HG03103 (cell line): ENCODE measurements around the gene MAP2K2.

Source experiments
- ATAC-seq: cut with Tn5 transposase; IDR thresholded peaks from one replicate; pipeline ENCODE4 v1.9.1; 2021; ENCODE audit warnings: low read depth; ENCODE audit not compliant: unreplicated experiment

The MAP2K2 gene

DNA sequence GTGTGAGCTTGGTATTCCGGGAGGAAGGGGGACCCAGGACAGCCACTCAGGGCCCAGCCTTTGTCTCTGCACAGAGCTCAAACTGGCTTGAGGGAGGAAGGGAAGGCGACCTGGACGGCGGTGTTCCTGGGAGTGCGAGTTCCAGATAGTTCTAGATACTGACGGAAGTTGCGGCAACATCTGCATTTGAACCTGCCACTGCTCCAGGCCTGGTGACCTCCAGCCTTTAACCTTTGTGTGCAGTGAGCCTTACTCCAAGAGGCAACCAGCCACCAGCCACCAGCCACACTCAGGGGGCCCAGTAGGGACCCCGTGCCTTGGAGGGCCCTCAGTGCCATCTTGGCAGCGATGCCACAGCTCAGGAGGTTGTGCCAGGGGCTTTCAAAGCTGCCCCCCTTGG lies 41.8 kb downstream of the MAP2K2 start:
- no peak for ATAC-seq

DNA sequence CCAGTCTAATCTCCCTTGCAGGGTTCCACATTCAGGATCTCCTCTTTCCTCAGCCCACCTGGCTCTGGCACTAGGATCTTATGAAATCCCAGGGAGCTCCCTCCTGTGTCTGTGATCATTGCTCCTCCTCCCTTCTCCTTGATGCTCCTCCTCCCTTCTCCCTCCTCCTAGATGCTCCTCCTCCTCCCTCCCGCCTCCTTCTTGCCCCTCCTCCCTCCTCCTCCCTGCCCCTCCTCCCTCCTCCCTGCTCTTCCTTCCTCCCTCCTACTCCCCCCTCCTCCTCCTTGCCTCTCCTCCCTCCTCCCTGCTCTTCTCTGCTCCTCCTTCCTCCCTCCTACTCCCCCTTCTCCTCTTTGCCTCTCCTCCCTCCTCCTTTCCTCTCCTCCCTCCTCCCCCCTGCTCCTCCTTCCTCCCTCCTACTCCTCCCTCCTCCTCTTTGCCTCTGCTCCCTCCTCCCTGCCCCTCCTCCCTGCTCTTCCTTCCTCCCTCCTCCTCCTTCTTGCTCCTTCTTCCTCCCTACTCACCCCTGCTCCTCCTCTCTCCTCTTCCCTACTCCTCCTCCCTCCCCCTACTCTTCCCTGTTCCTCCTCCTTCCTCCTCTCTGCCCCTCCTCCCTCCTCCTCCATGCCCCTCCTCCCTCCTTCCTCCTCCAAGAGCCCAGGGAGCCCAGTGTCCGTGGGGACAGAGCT lies 42.3 kb downstream of the MAP2K2 start:
- ATAC-seq = no peak

DNA sequence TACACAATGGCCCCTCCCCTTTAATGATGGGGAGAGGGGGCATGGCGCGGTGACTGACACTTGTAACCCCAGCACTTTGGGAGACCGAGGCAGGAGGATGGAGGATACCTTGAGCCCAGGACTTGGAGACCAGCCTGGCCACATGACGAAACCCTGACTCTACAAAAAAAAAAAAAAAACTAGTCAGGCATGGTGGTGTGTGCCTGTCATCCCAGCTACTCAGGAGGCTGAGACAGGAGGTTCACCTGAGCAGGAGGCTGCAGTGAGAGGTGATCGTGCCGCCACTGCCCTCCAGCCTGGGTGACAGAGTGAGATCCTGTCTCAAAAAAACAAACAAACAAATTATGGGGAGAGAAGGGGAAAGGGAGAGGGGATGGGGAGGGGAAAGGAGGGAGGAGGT lies 43.4 kb downstream of the MAP2K2 start:
- ATAC-seq = no peak

DNA sequence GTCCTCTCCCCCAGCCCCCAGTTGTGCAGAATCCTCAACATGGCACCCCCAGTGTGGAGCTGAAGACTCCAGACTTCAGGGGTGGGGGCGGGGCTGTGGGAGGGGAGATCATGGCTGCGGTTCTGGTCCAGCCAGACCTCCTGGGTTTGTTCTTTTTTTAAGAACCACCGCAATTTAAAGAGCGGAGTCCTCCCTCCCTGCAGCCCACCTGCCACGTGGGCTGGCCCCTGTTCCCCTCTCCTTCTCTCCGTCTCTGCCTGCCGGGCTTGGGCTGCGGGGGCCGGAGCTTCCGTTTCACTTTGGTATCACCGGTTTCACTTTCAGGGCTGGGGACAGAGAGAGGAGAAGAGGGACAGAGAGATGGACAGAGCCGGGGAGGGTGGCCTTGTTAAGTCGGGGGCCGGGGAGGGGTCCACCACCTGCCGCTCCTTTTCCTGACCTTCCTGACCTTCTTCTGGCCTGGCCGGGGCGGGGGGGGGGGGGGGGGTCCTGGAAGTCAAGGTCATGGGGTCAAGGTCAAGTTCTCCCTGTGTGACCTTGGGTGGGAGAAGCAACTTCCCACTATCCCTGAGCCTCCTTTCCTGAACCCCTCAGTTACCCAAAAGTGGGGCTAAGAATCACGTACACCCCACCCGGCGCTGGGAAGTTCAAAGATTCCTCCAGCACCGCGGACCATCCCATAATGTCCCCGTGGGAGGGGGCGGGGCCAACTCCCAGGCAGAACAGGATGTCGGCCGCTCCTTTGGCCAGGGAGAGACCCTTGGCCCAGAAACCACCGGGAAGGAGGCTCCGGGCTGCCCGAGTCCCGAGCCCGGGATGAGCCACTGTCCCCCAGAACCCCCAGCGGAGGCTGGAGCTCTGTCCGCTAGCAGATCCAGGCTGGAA lies 45.9 kb downstream of the MAP2K2 start:
- no peak for ATAC-seq

DNA sequence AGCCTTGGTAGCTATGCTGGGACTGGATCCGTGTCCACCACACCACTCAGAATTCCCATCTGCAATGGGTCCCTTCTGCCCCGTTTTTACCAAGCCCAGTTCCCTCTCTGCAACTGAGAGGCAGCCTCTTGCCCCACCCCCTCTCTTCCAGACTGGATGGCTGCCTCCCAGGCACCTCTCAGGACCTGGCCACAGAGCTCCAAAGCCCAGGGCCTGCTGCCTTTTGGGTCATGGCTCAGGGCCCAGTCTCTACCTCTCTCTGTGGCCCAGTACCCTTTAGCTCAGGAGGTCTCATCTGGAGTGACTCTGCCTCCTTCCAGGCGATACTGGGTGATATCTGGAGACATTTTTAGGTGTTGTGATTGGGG lies 46.9 kb downstream of the MAP2K2 start:
- no peak for ATAC-seq

DNA sequence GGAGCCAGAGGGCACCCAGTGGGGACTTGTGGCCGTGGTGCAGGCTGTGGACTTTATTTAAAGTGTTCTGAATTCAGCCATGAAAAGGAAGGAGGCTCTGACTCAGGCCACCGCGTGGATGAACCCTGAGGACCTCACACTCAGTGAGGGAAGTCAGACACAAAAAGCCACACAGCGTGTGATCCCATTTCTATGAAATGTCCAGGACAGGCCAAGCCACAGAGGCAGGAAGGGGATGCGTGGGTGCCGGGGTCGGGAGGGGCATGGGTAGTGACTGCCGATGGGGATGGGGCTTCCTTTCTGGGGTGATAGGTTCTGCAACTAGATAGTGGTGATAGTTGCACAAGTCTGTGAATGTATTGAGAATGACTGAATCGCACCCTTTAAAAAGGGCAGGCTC lies 48.5 kb downstream of the MAP2K2 start:
- ATAC-seq = no peak

DNA sequence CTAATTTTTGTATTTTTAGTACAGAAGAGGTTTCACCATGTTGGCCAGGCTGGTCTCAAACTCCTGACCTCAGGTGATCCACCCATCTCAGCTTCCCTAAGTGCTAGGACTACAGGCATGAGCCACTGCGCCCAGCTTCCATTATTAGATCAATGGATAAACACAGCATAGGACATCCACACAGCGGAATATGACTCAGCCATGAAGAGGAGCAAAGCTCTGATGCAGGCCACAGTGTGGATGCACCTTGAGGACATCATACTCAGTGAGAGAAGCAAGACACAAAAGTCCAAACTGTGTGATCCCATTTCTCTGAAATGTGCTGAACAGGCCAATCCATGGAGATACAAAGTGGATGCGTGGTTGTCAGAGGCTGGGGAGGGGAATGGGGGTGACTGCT lies 52.3 kb downstream of the MAP2K2 start:
- ATAC-seq = no peak

DNA sequence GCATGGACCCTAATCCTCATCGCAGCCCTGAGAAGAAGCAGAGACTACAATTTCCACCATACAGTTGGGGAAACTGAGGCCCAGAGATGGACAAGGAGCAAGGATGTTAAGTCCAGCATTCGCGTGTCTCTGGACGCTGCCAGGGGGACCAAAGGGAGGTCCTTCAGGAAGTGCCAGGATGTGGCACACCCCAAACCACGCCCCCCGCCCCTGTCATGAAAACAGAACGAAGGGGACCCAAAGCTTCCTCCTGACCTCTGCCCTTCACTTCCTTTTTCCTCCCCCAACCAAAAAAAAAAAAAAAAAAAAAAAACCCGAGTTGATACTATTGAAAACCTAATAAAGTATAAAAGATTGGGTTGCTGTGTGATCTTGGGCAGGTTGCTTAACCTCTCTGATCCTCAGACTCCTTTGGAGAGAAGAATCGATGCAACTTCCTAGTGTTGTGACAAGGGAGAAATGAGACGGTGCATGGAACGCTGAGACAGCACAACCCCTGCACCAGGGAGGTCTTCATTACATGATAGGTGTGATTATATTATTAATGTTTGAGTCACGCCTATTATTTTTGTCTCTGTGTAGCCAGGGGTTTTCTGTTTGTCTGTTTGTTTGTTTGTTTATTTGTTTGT lies 54.5 kb downstream of the MAP2K2 start:
- ATAC-seq = no peak

DNA sequence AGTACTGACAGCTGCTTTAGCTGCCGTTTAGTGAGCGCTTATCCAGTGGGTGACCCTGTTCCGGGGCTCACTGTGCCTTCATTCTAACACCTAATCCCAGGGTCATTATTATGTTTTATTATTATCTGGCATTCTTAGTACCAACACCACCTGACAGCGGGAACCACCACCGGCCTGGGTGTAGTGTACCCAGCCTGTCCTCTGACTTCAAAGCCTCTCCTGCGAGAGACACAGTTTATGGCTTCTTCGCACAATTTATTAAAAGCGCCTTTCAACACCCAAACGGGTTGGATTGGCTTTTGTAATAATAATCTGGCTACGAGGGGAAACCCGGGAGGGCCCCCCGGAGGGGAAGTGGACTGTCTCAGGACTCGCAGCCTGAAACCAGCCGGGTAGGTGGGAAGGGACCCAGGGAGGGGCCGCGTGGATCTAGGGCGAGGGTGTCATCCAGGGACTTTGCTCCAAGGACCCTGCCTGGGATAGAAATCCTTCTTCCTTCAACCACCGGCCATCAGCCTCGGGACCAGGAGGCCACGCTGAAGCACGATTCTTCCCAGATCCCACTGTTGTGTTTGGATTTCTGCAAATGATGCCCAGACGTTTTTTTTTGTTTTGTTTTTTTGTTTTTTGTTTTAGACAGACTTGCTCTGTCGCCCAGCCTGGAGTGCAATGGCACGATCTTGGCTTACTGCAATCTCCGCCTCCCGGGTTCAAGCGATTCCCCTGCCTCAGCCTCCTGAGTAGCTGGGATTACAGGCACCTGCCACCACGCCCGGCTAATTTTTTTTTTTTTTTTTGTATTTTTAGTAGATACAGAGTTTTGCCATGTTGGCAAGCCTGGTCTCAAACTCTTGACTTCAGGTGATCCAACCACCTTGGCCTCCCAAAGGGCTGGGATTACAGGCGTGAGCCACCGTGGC lies 55.6 kb downstream of the MAP2K2 start:
- no peak for ATAC-seq

DNA sequence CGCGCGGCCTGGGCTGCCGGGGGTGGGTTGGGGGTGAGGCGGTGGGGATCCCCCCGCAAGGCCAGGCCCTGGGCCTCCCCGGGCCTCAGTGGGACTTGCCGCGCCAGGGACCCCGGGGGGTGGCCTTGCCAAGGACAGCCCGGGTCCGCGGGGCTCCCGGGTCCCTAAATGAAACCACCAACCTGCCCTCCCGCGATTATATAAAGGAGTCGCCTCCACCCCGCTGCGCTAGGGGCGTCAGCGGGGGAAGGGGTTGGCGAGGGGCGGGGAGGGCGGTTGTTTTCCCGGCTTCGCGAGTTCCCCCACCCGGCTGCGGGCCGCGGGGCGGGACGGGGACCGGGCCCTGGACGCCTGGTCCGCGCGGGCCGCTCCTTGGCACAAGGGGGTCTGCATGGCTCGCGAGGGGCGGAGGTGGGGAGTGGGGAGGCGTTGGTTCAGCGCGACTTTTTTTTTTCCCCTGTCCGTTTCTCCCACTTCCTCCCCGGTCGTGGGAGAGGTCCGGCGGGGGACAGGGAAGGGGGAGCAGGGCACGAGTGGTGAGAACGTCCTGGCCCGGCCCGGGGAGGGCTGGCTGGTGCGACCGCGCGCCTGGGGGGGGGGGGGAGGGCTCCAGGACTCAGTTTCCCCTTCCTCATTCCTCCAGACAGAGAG lies 56.4 kb downstream of the MAP2K2 start:
- ATAC-seq = no peak

DNA sequence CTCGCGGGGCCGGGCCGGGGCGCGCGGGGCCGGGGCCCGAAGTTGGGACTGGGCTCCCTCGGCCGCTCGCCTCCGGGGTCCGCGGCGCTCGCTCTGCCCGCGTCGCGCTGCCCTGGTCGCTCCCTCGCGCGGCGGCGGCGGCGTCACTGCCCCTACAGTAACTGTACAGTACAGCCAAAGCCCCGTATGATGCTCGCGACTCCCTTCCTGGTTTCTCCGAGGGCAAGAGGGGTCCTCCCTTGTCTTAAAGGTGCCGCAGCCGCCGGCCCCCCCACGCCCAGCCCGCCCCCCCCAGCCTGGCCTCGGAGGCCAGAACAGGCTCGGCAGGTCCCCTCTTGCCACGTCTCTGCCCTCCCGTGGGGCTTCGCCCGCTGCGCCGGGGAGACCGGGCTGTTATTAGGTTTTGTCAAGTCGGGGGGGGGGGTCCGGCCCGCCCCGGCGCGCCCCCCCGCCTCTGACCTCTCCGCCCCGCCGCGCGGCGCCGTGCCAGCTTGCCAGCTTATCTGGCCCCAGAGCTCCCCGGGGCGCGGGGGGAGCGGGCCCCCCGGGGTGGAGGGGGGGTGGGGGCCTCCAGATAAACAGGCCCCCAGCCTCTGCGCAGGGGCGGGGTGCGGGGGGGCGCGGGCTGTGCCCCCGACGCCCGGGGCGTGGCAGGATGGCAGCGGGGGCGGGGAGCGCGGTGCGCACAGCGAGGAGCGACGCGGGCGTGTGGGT lies 57.1 kb downstream of the MAP2K2 start, which contains the start of gene ZBTB7A:
Gene ZBTB7A (minus strand): TSS at position 218 of the 714 bp plus-strand sequence. CDS start 11,667 bp downstream, outside the sequence.
- no peak for ATAC-seq

DNA sequence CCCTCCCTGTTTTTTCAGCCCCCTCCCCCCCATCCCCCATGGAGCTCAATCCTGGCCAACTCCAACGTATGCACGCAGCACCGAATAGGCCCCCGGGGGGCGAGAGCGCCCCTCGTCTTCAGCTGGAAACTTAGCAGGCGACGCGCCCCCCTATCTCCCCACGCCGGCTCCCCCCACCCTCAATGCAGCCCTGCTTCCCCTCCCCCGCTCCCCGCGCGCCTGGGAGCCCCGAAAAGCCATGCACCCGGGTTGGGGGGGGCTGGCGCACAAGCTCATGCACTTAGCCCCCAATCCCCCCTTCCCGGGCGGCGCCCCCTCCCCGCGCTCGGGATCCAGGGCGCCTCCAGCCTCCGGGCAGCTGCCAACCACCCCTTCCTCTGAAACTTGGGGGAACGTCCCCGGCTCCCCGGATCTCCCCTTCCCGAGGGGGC lies 57.7 kb downstream of the MAP2K2 start:
- ATAC-seq = no peak

DNA sequence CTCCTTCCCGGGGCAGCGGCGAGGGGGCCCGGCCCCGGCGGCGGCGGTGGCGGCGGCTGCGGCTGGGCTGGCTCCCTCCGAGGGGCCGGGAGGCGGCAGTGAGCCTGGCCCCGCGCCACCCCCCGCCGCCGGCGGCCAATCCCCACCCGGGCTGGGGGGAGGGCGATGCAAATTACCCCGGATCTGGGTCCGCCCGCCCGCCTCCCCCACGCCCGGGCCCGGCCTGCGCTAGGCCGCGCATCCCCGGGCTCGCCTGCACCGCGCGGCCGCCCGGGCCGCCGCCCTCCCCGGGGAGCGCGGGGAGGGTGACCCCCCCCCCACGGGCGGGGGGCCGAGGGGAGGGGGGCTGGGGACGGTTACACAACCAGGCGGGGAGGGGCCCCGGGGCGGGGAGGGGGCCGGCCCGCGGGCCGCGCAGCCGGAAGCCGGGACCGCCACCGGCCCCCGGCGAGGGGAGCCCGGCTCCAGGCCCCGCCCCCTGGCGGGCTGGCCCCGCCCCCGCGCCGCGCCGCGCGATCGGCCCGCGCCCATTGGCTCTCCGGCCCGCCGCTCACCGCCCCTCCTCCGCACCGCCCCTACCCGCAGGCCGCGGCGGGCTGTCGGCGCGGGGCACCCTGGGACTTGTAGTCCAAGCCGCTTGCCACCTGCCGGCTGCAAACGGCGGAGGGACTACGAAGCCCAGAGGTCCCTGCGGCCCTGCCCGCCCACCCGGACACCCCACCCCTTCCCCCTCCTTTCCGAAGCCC lies 58.3 kb downstream of the MAP2K2 start:
- ATAC-seq = peak; percentile 65

DNA sequence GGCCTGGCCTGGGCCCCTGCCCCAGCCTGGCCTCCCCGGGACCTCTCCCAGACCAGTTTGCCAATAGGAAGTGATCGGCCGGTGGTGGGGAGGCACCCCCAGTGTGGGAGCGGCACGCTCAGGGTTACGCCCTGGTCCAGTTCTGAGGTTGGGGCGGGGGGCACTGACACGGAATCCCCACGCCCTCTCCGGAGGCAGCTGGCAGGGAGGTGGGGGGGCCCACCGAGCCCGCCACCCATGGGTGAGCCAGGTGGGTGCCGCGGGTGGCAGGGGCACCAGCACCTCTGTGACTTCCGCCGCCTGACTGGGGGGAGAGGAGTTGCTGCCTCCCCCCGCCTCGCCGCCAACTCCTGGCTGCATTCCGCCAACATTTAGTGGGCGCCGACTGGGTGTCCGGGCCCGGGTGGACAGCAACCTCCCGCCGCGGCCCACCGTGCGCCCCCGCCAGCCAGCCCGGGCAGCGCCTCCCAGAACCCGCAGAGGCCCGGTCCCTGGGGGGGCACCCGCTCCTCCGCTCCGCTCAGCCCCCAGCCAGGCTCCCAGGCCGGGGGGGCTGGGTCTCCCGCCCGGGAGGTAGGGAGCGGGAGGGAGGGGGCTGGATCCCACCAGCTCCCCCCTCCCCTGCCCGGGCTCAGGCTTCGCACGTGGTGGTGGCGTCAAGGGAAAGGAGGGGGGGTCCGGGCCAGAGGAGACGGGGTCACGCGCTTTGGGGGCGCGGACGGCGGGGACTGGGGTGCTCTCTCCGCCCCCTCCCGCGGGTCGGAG lies 59.2 kb downstream of the MAP2K2 start:
- no peak for ATAC-seq

DNA sequence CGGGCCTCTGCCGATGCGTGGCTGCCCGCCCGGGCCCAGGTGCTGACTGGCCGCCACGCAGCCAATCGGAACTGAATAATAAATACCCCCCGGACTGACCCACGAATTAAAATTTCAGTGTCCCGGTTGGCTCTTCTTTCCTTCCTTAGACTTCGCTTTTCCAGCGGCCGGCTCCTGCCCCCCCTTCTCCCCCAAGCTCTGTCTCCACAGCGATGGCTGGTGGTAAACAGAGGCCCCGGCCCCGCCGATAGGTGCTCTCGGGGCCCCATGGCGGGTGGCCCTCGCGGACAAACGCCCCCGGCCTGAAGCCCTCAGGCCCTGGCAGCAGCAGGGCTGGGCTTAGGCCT lies 59.8 kb downstream of the MAP2K2 start:
- no peak for ATAC-seq

DNA sequence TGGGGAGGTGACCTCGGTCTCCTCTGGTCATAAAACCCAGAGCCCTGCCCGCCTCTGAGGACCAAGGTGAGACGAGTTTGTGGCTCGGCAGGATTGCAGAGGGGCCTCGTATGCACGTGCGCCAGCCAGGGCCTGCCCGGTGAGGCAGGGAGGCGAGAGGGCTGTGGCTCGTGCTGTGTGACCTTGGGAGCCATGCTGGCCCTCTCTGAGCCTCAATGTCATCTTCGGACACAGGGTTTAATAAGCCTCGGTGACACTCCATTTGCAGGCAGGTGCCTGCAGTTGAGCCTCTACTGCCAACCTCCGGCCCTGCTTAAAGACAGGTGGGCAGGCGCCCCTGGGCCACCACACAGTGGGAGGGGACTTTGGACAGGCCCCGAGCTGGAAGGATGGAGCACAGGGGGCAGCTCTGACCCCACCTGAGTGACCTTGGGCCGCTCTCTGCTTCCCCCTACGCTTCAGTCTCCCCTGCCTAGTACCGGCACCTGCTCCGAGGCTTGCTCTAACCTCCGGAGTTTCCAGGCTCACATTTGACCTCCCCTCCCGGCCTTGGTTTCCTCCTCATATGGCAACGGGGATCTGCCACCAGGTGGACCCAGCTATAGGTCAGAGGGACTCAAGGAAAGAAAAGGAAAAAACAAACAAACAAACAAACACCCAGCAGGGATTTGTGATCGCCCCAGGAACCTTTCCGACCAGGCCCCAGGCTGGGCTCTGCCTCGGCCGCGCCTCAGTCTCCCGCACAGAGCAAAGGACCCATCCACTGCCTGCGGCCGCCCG lies 60.4 kb downstream of the MAP2K2 start:
- no peak for ATAC-seq
